GM18499 (cell line): ENCODE results near the gene WDR38.

Experiments
- ATAC-seq: cut with Tn5 transposase; IDR thresholded peaks from one replicate; pipeline ENCODE4 v1.9.1; 2021; ENCODE audit warnings: moderate number of reproducible peaks; ENCODE audit not compliant: insufficient read depth, unreplicated experiment

WDR38 gene

DNA sequence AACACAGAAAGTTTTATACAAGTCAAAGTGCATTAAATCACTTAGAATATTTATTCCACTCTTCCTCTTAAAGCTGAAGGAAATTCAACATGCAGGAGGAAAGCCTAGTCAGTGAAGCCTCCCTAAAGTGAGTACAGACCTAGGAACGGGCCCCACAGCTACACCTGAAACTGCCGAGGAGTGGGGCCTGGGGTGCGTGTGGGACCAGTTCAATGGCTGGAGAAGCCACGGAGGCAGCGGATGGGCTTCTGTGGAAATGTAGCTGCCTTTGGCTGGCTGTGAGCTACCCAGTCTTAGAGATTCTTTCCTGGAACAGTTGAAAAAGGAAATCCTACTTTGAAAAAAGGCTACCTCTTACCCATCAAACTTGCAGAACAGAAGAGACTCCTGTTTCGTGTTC lies 25.3 kb downstream of the WDR38 start:
- no peak for ATAC-seq

DNA sequence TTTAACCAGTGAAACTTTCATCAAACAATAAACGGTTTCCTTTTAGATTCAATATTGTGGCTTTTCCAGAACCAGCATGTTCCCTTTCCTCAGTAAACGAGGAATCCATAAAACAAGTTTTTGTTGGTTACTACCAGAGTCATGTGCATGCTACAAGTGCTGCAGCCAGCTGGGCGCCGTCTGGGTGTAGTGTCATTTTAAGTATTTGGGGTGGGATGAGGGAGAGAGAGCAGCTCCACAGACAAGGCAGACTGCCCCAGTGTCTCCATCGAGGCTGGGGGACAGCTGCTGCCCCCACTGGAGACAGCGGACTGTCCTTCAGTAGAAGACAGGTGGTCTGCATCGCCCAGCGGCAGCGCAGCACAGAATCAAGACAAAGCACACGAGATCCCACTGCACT lies 26.0 kb downstream of the WDR38 start:
- ATAC-seq = no peak

DNA sequence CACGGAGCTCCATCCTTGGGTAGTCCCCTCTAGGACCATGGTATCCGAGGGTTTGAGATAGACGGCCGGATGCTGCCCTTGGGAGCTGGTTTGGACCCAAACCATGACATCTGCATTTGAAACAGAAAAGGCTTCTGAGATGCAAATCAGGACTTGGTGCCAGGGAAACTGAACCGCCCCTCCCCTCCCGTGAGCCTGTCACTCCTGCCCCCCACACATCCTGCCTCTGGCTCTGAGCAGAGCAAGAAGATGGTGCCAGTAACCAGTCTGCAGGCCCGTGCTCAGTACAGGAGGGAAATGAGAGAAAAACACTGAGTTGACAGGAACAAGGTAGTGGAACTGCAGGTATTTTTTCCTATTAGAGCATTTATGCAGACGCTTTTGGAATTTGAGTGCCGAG lies 27.2 kb downstream of the WDR38 start:
- ATAC-seq = no peak

DNA sequence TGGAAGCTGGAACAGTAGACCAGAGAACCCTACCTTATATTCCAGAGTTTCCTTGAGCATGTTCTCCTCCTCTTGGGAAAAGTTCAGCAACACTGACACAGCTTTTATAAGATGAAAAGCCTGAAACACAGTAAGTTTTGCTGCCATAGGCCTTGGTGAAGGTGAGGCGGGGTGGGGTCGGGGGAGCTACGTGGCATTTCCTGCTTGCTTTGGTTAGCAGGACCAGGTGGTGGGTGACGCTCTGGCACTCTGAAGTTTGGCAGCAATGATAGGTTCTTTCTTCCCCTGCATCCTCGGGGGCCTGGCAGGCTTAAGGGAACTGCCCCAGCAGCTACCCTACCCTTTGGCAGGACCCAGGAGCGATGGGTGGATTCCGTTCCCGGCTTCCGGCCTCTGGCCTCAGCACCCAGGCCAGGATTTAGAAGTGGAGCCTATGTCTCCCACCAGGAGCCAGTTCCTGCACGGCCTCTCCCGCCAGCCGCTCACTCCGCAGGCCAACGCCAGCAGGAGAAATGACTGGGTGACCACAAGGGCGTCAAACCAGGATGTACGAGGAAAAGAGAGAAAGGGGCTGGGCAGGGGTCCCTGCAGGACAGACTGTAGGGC lies 28.0 kb downstream of the WDR38 start:
- no peak for ATAC-seq

DNA sequence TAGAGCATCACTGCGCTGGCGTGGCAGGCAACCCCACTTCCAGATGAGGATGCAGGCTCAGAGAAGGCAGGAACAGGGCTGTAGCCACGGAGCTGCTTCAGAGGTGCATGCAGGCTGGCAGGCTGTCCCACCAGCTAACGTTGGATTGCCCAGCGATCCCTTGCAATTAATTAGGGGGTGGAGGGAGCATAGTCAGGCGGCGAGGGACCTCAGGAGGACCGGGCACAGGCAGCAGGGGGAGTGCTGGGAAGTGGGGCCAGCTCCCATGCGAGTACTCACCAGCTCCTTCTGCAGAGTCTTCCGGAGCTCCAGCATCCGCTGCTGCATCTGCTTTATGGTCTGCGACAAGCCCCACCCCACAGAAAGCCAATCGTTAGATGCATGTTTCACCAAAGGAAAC lies 29.0 kb downstream of the WDR38 start:
- ATAC-seq = no peak

DNA sequence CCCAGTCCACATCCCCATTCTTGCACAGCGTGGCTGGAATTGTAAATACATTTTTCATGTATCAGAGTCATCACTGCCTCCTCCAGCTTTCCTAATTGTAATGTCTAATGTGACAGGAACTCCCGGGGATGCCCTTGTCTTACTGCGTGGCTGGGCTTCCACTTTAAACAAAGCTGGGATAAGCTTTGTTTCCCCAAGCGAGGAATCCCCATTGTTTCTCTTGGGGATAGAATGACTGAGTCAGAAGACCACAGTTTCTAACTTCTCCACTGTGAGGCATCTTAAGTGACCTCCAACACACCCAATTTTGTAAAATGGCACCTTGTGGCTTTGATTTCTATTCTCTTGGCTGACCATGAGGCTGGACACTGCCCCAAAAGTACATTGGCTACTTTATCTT lies 31.1 kb downstream of the WDR38 start:
- ATAC-seq = no peak

DNA sequence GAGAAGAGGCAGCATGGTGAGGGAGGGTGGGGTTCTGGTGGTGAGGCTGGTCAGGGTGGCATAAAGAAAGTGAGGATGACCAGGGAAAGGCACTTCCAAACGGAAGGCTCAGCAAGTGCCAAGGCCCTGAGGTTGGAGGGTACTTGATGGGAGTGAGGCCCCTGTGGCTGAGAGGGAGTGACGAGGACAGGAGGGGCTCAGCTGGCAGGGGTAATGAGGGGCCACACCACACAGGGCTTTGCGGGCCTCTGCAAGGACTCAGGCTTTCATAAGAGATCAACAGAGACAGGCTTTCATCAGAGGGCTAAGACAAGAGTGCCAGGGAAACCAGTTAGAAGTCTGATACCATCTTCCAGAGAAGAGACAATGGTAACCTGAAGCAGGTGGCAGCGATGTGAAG lies 32.3 kb downstream of the WDR38 start:
- ATAC-seq = no peak

DNA sequence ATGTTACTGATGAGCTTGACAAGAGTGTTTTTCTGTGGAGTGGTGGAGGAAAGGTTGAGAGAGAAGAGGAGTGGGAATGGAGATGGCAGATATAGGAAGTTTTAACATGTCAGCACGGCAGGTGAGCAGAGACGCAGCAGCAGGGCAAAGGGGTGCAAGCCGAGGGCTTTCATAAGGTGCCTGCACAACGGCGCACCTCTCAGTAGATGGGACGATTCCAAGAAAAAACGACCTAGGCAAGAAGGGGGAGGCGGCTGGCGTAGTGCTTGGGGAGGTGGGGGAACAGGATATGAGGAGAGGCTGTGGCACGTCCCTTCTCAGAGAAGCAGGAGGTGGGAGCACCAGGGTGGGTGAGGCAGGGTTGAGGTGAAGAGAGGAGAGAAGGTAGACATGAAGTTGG lies 33.2 kb downstream of the WDR38 start:
- no peak for ATAC-seq

DNA sequence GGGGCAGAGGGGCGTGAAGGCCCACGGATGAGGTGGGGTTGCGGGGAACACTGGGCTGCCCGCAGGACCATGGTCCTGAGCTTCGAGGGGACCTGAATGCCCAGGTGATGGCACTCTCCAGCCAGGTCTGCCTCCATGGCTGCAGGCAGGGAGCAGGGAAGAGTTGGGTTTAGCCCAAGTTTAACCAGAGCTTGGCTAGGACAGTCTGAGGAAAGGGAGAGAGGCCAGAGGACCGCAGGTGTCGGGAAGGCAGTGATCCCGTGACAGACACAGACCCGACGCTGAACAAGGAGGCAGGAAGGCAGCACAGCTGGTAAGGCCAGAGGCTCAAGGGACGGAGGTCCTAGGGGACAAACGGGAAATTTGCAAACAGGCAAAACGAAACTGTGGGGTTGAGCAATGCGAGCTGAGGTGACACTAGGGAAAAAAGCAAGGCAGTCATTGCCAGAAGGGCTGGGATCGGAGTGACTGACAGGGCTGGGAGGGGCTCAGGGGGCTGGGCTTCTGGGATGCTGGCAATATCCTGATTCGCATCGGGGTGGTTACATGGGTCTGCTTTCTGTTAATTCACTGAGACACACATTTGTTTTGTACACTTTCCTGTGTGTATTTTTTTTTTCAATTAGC lies 33.7 kb downstream of the WDR38 start:
- ATAC-seq = no peak

DNA sequence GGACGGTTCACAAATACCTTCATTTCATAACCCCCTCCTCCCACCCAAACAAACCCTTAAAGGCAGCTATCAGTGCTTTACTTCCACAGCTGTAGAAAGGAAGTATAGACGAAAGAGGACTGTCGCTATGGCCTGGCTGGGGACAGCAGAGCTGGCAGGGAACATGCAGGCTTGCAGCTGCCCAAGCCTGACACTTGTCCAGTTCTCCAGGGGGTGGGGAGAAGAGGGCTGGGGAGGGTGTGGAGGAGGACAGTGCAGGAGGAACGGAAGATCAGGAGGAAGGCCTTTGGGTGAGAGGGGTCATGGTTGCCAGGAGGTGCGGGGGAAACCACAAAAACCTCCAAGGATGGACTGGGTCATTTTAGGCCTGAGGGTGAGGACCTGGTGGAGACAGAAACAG lies 34.6 kb downstream of the WDR38 start:
- no peak for ATAC-seq

DNA sequence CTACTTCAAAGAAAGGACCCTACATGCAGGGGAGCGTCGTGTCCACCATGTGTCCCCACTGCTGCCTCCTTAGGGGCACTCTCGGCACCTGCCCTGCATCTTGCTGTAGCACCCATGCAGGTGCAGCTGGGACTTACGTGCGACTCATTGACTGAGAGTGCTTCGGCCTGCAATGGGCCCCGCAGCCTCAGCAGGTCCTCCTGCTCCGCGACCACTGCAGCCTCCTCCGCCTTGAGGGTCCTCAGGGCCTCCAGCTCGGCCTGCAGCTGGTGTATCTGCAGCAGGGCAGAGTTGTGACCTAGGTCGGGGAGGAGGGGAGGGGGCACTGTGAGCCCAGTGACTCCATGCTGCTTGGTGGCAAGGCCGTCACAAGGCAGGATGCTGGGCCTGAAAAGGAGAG lies 35.7 kb downstream of the WDR38 start:
- ATAC-seq = no peak

DNA sequence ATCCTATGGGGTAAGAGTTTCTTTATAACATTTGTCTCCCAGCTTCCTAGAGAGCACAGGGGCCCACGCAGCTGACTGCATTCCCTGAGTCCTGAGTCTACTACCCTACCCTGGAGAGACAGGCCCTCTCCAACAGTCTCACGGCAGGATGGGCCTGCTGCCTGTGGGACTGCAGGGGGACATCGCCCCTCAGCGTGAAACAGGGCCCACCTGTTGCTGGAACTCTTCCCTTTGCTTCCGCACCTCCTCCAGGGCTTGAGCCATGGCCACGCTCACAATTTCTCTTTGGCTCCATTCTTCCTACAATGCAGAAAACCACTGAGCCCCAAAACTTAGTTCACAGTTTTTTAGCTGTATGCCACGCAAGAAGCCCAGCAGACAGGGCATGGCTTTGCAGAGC lies 36.9 kb downstream of the WDR38 start:
- ATAC-seq = no peak

DNA sequence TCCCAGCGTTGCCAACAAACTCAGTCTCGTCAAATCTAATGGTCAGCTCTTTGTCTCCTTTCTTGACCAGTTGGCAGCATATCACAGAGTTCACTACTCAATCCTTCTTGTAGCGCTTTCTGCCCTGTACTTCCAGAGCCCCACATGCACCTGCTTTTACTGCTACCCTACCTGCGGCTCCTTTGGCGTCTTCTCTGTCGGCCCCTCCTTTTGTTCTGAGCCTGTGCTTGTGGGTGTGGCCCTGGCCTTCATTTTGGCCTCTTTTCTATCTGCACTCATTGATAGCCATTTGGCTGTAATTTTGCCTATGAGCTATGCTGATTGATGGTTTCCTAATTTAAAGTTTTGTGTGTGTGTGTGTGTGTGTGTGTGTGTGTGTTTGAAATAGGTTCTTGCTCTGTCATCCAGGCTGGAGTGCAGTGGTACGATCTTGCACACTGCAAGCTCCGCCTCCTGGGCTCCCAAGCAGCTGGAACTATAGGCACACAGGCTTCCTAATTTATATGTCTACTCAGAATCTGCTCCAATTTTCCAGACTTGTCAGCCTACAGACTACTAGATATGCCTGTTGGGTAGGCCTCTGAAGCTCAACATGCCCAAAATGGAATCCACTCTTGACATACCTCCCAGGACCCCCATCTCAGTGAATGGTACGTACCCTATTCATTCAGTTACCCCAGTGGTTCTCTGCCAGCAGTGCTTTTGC lies 40.9 kb downstream of the WDR38 start:
- no peak for ATAC-seq

DNA sequence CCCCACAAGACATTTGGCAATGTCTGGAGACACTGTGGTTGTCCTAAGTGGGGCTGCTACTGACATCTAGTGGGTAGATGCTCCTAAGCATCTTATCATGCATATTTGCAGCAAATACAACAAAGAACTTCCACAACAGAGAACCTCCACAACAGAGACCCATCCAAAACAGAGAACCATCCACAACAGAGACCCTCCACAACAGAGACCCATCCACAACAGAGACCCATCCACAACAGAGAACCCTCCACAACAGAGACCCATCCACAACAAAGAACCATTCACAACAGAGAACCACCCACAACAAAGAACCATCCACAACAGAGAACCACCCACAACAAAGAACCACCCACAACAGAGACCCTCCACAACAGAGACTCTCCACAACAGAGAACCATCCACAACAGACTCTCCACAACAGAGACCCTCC lies 41.5 kb downstream of the WDR38 start:
- ATAC-seq = no peak

DNA sequence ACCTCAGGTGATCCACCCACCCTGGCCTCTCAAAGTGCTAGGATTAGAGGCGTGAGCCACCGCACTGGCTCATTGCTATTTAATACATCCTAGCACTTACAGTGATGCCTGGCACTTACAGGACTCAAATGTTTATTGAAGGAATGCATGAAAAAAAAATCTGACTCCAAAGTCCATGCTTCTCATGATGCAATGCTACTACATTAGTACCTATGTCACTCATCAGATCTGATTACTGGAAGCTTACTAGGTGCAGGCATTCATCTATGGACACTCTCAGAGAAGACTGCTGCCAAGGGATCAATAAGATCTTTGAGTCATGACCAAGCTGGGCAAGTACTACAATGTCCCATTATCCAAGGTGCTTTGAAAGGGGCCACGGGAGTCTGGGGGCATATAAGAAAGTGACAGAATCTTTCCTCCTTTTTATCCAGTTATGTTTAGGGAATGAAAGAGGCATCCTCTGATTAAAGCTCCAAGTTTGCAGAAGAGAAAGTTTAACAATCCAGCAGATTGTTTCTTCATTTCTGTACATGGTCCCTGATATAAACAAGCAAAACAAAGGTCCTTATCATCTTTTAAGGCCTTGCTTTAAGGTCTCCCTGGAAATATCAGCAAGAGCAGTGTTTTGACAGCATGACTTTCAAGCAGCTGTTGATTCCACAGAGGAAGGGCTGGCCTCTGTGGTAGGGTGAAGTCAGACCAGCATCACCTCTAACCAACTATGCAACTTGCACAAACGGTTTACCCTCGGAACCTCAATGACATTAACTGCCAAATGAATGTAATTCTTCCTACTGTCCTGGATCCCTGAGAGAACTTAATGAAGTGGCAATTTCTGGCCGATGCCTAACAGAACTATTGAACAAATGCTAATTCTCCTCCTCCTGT lies 44.6 kb downstream of the WDR38 start:
- no peak for ATAC-seq

DNA sequence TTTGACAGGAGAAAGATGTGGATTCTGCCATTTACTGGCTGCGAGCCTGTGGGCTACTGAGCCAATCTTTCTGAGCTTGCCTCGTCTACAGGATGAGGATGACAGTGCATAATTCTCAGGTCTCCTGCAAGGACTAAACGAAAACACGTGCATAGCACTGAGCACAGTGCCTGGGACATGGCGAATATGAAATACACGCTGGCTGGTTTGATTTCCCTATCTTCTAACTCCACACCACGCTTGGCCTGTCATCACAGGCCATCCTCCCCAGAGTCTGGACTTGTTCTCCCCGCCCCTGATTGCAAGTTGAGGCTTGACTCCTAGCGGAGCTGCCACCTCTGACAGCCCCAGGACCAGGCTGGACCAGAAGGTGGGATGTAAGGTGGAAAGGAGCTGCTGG lies 46.6 kb downstream of the WDR38 start:
- no peak for ATAC-seq

DNA sequence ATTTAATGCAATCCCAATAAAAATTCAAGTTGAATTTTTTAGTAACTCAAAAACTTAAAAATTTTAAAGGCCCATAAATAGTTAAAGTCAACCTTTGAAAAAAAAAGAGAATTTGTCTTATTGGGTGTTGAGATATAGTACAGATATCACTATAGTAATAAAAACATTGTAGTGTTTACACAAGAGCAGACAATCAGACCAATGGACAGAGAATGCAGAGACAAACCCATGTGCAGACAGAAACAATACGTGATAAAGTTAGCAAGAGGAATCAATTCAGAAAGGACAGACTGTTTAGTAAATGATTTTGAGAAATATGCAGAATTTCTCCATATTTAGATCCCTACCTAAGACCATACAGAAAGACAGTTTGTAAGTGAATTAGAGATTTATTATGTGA lies 53.7 kb downstream of the WDR38 start:
- no peak for ATAC-seq
